Loucy (cell line): Measurements from ENCODE around the gene KIF16B.

Source experiments
- EZH2phosphoT487 ChIP-seq: fragments of 200-600 bp; IDR thresholded peaks from 2 replicates; pipeline ENCODE4 v1.6.1; 2018; ENCODE audit warnings: antibody characterized with exemption, mild to moderate bottlenecking, moderate library complexity, borderline replicate concordance
- TF ChIP-seq, protein P1 (sequence below): fragments of 200-600 bp; sonication (generic); conservative IDR thresholded peaks from 2 replicates; pipeline ENCODE4 v1.5.1; 2014; ENCODE audit warnings: mild to moderate bottlenecking, antibody characterized with exemption, low read length

DNA sequence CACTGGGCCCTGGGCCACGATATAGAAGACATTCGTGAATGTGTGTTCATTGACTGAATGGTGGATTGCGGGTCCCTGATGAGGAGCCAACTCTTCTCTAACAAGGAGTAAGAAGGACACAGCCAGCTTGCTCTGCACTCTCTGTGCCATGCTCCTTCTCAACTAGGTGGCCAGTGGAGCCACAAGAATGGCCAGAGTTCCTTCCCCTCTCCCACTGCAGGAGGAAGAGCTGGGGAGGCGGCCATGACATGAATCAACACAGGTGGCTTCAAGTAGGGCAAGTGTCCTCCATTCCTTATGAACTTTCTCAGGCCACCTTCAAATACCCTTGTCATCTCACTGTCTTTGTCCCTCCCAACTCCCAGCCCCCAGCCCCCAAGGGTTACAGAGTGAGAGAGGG, 305.7 kb downstream of the KIF16B start:
- TF ChIP-seq, protein P1, sequence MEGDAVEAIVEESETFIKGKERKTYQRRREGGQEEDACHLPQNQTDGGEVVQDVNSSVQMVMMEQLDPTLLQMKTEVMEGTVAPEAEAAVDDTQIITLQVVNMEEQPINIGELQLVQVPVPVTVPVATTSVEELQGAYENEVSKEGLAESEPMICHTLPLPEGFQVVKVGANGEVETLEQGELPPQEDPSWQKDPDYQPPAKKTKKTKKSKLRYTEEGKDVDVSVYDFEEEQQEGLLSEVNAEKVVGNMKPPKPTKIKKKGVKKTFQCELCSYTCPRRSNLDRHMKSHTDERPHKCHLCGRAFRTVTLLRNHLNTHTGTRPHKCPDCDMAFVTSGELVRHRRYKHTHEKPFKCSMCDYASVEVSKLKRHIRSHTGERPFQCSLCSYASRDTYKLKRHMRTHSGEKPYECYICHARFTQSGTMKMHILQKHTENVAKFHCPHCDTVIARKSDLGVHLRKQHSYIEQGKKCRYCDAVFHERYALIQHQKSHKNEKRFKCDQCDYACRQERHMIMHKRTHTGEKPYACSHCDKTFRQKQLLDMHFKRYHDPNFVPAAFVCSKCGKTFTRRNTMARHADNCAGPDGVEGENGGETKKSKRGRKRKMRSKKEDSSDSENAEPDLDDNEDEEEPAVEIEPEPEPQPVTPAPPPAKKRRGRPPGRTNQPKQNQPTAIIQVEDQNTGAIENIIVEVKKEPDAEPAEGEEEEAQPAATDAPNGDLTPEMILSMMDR = no peak
- no peak for TF ChIP-seq EZH2phosphoT487
